ENCODE data around the gene FKBP5. TPM values are rescaled to one million over a fixed set of nuclear protein-coding genes. Genes with fewer than 3 reads are reported as not detected.
A peak's percentile ranks its signal among the peaks of the same experiment; 100 is the strongest.

Gene FKBP5
- total and polyA plus RNA-seq, 10 of the 15 experiments (the other 5 are each of a cell fraction or from before 2014, with no cell fraction given): 29.0 to 123 (median 62.3) TPM

- no TSS peak for BruUV-seq (replicated peaks)
- POLR2A ChIA-PET: interaction anchor here (1.5 to 4.1 kb wide), 2 partner anchors 8 to 17 kb away, joined by 3 to 13 read pairs; no protein-coding TSS in a partner anchor
- Histone ChIP-seq H3K4me2 (ENCODE audit: control insufficient read depth, insufficient read depth) (no peak overlapping the region), H3K27me3 (replicated peaks in 1 of 2; ENCODE audit: control insufficient read depth in 2 of 2, insufficient read depth in 2 of 2, low read length in 1 of 2) (no peaks in the 10 kb centered on the region), H3K4me1 (ENCODE audit: control insufficient read depth, insufficient read depth, low read length) (peaks cover 8% of the 10 kb centered on the region), H3K79me2 (ENCODE audit: control insufficient read depth, insufficient read depth, low read length) (no peaks in the 10 kb centered on the region), H2AFZ (ENCODE audit: control insufficient read depth, low read depth, low read length) (no peak overlapping the region), H3K9ac (ENCODE audit: control insufficient read depth, insufficient read depth, low read length) (no peak overlapping the region), H4K20me1 (ENCODE audit: control insufficient read depth, insufficient read depth) (no peaks in the 10 kb centered on the region), H3K4me3 (no peak overlapping the region), H3K36me3 (ENCODE audit: control insufficient read depth in 2 of 2, insufficient read depth in 2 of 2, low read length in 1 of 2) (no peaks in the 10 kb centered on the region), H3K9me3 (replicated peaks; ENCODE audit: control insufficient read depth, insufficient read depth, low read length) (no peaks in the 10 kb centered on the region), H3K27ac (ENCODE audit: control insufficient read depth, insufficient read depth) (no peak overlapping the region)
- TF ChIP-seq ZNF622 (IDR thresholded peaks at IDR 0.05): no peak
- TF ChIP-seq KLF5 (IDR thresholded peaks at IDR 0.05; ENCODE audit: partially characterized antibody): no peak
- TF ChIP-seq ZNF384 (IDR thresholded peaks at IDR 0.05; ENCODE audit: borderline replicate concordance, low read depth, low read length): peak; percentile 22; the same call in 1 of the 2 replicates
- no peak for TF ChIP-seq RAD21 (IDR thresholded peaks at IDR 0.05; ENCODE audit: insufficient read depth, low read depth, low read length)
- TF ChIP-seq, protein P1, sequence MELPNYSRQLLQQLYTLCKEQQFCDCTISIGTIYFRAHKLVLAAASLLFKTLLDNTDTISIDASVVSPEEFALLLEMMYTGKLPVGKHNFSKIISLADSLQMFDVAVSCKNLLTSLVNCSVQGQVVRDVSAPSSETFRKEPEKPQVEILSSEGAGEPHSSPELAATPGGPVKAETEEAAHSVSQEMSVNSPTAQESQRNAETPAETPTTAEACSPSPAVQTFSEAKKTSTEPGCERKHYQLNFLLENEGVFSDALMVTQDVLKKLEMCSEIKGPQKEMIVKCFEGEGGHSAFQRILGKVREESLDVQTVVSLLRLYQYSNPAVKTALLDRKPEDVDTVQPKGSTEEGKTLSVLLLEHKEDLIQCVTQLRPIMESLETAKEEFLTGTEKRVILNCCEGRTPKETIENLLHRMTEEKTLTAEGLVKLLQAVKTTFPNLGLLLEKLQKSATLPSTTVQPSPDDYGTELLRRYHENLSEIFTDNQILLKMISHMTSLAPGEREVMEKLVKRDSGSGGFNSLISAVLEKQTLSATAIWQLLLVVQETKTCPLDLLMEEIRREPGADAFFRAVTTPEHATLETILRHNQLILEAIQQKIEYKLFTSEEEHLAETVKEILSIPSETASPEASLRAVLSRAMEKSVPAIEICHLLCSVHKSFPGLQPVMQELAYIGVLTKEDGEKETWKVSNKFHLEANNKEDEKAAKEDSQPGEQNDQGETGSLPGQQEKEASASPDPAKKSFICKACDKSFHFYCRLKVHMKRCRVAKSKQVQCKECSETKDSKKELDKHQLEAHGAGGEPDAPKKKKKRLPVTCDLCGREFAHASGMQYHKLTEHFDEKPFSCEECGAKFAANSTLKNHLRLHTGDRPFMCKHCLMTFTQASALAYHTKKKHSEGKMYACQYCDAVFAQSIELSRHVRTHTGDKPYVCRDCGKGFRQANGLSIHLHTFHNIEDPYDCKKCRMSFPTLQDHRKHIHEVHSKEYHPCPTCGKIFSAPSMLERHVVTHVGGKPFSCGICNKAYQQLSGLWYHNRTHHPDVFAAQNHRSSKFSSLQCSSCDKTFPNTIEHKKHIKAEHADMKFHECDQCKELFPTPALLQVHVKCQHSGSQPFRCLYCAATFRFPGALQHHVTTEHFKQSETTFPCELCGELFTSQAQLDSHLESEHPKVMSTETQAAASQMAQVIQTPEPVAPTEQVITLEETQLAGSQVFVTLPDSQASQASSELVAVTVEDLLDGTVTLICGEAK (IDR thresholded peaks at IDR 0.05; ENCODE audit: borderline replicate concordance): no peak
- 0 out of 2 replicates have a peak, but pooled peaks have one; percentile 14 for TF ChIP-seq ATF7 (IDR thresholded peaks at IDR 0.05; ENCODE audit: low read depth)
- intact Hi-C loops (cut with micrococcal nuclease; ENCODE audit: unreplicated experiment): no loop called here
- SMC1A ChIA-PET (ENCODE audit: uncharacterized antibody, unreplicated experiment): interaction anchor here (1.7 kb wide), 1 partner anchor 18 kb away, joined by 3 read pairs; no protein-coding TSS in a partner anchor
- in situ Hi-C loops (cut with MboI): no loop called here
- RAD21 ChIA-PET (ENCODE audit: unreplicated experiment): interaction anchor here (0.7 to 1.5 kb wide), 4 partner anchors 17 to 27 kb away, joined by 3 read pairs; no protein-coding TSS in a partner anchor
- ATAC-seq (no peak; the same call in 2 of the 3 replicates), FAIRE-seq (peak; percentile 75), DNase-seq (ENCODE audit: low read depth, low spot score) (no peak)
- CTCF ChIA-PET: no interaction called here
- WGBS (ENCODE audit: insufficient coverage, insufficient replicate concordance, low lambda C conversion rate, missing lambda C conversion rate): 57% methylated on average over 4 of the region's 4 CpGs
Observed at GRCh38 chr6:35710241-35710847, 21.6 kb upstream of the FKBP5 start.

Data from GM12878 (cell line).